CD4-positive, alpha-beta T cell treated with Interleukin-4 for 1 hour (primary cell): ENCODE measurements around the gene SELENOI.
"Not testable (repeated sequence)": the region's sequence is repeated elsewhere in the genome, so short reads cannot be mapped to it uniquely, and the experiment has no call there.

Source experiments
- DNase-seq, 2 donors: peaks; one replicate each; pipeline ENCODE4 v3.0.0-alpha.2; 2020 to 2022

SELENOI gene

DNA sequence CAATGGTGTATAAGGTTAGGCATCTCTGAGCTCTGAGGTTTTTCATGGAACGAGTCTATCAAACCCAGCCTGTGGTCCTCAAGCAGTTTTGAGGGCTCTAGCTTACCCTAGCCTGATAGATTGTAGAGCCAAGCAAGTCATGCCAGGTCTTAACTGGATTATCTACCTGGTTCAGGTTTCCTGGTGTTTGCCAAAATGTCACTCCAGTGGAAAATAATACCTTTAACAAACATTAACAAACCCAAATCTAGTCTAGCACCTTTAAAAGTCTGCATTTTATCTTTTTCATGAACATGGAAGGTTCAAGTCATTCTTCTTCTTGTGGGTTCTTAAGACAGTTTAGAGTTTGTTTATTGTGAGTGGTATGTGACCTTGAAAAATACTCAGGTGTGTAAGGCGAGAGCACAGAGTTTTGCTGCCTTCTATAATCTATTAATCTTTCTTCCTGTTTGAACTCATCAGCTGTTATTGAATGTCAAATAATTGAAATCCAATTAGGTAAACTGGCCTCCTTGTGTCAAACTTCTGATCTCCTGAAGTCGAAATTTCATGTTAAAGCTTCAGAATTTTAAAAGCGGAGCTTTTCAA lies 14.0 kb downstream of the SELENOI start:
- no peak for DNase-seq

DNA sequence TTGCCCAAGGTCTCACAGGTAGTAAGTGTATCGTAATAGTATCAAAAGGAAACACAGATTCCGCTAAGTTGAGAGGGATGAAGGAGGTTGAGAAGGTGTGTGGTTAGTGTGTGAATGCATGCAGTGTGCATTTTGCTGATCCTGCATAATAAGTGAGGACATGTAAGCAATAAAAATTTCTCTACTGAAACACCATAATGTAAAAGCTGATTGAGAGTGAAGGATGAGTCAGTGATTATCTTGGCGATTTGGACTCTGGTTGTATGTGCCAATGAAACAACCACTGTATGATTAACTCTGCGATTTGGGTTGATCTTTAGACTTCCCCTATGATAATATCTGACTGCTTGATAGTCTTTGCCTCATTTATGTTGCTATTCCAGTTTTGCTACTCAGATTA lies 17.4 kb downstream of the SELENOI start:
- no peak for DNase-seq

DNA sequence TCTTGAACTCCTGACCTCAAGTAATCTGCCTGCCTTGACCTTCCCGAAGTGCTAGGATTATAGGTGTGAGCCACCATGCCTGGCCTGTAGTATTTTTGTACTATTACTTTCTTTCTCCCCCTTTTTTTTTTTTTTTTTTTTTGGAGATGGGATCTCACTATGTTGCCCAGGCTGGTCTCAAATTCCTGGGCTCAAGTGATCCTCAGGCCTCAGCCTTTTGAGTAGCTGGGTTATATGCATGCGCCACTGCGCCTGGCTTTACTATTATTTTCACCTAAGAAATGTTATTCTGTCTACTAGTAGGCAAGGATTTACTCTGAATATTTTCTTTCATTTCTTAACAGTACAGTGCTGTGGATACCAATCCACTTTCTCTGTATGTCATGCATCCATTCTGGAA lies 18.0 kb downstream of the SELENOI start:
- no peak for DNase-seq

DNA sequence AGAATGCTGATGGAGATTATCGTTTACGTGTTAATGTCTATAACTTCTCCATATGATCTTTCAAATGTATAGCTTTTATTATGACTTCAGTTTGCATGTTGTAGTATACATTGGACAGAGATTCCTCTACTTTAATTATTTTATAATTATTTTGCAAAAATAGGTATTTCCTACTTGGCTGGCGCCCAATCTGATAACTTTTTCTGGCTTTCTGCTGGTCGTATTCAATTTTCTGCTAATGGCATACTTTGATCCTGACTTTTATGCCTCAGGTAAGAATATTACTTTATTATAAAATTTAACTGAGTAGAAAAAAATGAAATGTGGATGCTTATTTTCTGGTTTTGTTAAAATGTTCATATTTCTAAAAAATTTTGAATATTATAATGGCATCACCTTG lies 18.7 kb downstream of the SELENOI start:
- no peak for DNase-seq

DNA sequence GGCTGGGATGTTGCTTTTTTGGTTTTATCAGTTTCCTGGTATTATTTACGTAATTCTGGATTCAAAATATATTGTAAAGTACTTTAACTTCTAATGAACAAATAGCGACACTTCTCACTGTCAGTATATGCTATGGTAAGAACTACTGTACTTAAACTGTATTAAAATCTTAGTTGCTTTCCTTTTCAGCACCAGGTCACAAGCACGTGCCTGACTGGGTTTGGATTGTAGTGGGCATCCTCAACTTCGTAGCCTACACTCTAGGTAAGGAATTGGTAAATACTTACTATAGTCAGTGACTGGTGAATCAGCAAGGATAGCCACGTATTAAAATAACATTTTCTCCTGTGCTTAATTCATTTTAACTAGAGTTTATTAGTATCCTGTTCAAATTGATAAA lies 21.0 kb downstream of the SELENOI start:
- DNase-seq, result no peak

DNA sequence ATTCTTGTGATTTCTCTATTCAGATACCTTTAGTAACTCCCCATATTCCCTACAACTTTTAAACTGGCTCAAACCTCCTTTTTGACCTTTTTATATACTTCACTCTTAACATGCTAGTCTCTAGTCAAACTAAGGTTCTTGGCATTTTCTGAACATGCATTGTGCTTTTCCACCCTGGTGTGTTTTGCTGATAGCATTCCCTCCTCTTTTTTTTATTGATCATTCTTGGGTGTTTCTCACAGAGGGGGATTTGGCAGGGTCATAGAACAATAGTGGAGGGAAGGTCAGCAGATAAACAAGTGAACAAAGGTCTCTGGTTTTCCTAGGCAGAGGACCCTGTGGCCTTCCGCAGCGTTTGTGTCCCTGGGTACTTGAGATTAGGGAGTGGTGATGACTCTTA lies 23.7 kb downstream of the SELENOI start:
- DNase-seq, result not testable (repeated sequence)

DNA sequence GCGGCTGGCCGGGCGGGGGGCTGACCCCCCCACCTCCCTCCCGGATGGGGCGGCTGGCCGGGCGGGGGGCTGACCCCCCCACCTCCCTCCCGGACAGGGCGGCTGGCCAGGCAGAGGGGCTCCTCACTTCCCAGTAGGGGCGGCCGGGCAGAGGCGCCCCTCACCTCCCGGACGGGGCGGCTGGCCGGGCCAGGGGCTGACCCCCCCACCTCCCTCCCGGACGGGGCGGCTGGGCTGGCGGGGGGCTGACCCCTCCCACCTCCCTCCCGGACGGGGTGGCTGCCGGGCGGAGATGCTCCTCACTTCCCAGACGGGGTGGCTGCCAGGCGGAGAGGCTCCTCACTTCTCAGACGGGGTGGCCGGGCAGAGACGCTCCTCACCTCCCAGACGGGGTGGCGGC lies 25.0 kb downstream of the SELENOI start:
- not testable (repeated sequence) for DNase-seq

DNA sequence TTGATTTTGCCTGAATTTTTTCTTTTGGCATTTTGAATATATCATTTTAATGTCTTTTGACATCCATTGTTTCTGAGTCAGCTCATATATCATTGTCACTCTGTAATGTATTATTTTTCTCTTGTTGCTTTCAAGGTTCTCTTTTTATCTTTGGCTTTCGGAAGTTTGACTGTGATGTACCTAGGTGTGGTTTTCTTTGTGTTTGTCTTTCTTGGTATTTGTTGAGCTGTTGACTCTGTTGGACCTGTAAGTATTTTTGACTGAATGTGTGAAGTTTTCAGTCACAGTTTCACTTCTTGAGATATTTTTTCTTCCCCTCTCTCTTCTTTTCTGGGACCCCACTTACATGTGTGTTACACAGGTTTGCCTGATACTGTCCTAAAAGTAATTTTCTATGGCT lies 30.9 kb downstream of the SELENOI start:
- DNase-seq, result no peak

DNA sequence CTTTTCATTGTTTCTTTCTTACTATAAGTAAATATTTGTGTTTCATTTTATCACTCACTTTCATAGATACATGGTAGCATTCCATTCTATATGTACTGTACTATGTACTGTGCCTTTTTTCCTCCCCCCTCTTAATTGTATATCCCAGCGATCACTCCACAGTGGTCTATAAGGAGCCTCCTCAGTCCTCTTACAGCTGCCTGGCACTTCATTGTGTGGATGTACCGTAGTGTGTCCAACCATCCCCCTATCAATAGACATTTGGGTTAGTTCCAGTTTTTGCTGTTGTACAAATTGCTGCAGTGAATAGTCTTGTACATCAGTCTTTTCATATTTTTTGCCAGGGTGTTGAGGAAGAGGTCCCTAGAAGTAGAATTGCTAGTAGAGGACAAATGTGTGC lies 34.3 kb downstream of the SELENOI start:
- DNase-seq, result no peak

DNA sequence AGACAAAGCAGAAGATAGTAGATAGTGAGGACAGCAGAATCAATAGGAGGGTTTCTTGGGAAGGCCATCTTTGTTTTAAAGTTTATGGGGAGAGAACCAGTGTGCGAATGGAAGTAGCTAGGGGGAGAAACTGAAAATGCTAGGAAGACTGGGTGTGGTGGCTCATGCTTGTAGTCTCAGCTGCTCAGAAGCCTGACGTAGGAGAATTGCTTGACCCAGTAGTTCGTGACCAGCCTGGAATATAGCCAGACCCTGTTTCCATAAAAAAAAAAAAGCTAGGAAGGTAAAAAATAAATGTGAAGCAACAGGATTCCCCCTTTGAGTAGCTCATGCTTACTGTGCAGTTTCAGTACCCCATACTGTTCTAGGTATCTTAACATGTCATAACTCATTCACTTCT lies 36.6 kb downstream of the SELENOI start:
- no peak for DNase-seq

DNA sequence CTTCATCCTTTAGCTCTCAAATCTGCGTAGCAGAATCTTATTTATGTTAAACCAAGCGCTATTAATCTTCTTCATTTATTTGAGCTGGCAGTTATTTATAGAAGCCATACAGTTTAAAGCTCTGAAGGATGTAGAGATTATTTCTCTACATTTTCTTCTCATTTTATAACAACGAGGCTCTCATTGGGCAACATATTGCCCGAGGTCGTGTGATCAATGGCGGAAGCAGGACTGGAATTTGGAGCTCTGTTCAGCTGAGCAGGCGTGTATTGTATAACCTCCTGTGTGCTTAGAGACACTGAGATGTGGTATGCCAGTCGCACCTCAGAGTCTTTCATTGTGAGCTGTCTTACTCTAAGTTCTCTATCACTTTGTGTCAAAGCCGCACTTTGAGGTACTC lies 38.2 kb downstream of the SELENOI start:
- DNase-seq, result no peak

DNA sequence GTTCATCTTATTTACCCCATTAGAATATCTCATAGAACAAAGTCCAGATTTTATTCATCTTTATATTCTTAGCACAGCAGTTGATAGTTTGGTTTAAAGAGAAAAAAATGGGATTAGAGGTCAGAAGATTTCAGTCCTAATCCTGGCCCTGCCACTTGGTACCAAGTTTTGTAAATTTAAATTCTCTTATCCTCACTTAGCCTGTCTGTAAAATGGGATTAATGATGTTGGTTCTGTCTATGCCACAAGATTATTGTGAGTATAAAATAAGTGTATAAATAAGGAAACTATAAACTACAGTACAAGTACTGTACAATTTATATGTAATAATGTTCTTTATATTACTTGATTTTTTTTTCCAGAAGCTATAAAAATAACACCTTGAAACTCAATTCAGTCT lies 38.7 kb downstream of the SELENOI start:
- DNase-seq, result no peak

DNA sequence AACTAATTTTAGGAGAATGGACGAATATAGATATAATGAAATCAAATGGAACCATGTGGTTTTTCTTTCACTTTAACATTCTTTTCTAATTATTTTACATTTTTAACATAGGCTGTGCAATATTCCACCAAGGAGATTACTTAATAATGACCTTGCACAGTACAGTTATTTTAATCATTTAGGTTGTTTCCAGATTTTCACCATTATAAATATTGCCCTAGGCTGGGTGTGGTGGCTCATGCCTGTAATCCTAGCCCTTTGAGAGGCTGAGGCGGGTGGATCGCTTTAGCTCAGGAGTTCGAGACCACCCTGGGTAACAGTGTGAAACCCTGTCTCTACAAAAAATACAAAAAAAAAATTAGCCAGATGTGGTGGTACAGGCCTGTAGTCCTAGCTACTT lies 41.2 kb downstream of the SELENOI start:
- DNase-seq, result no peak

DNA sequence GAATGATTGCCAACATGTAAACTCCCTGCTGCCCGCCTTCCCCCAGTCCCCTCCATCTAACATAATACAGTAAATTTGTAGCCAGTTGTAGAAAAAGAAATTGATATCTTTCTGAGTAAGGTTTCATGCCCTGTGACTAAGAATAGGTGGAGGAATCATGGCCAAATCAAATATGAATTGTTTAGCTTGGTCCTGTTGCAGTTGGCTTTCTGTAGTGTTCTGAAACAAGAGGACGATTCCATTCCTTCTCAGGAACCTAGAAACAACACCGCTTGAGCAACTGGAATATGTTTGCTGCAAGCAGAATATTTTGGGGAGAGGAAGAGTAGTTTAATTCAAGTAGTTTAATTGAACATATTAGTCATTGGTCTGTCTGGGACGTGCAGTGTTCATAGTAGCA lies 48.8 kb downstream of the SELENOI start:
- DNase-seq, result no peak

DNA sequence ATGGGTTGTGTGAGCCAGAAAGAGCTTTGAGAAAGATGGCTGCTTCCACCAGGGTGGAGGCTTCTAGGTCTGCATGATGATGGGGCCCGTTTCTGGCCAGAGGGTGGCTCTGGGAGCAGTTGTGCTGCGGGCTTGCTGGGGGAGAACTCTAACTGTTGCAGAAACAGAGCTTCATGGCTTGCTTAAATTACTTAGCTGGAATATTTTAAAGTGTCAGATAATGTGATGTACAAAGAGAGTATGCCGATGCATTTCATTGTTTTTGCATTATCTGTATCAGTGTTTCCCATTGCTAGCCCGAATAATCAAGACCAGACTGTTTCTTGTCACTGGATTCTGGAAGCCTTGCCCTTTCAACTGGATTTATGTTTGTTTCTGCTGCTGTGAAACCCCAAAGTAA lies 49.5 kb downstream of the SELENOI start:
- DNase-seq, result no peak

DNA sequence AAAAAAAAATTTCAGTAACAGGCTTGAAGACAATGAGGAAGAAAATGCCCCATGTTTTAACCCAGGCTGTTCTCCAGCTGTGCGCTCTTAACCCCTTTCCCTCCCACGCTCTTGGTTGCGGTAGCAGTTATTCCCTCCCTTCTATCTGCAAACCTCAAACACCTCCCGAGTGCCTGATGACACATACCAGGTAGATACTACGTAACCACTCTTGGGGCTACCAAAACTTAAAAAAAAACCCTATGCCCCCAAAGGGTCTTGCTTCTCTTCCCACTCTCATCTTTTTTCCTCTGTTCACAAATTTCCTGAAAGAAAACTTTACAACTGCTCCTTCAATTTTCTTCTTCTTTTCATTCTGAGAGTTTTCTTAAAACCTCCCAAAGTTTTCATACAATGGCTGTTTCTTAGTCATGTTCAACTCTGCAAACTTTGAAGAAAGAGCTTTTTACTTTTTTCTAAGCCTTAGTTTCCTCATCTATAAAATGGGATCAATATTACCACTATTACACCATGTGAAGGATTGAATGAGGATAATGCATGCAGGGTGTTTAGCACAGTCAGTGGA lies 50.9 kb downstream of the SELENOI start:
- DNase-seq, result no peak

DNA sequence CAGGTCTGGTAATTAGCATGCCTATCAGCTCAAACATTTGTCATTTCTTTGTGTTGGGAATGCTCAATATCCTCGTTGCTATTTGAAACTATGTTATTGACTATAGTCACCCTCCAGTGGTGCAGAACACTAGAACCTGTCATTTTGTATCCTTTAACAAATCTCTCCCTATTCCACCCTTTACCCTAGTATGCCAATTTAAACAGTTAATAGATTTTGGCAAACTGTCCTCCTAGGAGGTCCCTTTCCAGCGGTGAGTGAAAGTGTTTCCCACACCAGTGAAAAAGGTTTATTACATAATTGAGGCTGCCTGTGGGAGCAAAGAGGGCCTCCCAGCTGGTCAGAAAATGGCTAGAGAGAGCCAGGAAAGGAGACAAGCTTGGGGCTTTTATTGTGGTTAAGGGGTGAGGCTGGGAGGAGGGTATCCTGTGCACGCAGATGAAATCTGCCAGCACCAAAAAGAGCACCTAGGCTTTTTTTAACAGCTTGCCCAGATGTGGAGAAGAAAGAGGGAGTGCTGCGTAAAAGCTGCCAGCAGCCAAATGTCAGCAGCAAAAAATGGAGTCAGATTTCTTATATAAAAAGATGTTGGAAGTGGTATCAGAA lies 53.9 kb downstream of the SELENOI start:
- DNase-seq, result no peak

DNA sequence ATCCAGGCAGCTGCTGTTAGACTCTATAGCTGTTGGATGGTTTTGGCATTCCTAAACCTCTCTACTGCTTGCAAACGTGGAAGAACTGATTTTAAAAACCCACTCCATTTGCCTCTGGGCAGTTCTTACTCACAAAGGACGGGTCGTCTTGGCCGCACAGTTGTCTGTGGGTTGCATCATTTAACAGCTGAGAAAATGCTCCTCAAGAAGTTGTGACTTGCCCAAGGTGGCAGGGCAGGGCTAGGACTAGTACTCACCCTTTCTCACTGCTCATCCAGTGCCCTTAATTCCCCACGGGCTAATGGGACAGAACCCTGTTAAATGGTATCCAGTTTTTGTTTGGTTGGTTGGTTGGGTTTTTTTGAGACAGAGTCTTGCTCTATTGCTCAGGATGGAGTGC lies 54.8 kb downstream of the SELENOI start:
- DNase-seq, result no peak

DNA sequence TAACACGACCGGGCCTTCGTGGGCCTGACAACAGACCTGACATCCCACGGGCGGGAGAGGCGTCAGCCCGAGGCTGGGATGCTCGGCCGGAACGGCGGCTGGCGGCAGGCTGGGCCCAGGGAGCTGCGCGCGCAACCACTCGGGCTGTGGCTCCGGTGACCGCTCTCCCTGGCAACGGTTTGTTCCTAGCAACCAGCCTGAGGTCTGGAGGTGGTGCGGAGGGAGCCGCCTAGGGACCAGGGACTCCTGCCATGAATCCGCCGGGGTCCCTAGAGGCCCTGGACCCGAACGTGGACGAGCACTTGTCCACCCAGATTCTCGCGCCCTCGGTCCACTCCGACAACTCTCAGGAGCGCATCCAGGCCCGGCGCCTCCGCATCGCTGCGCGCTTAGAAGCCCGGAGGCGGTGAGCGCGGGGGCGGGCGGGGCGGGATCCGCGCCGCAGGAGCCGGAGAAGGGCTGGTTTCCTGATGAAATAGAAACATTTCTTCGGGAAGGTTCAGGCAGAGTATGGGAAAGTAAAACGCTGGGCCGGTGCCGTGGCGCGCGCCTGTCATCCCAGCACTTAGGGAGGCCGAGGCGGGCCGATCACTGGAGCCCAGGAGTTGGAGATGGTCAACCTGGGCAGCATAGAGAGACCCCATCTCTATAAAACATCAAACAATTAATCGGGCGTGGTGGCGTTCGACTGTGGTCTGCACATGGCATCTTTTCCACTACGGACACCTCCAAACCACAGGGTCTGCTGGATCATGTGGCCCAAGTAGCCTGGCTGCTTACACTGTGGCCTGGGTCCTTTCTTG lies 56.0 kb downstream of the SELENOI start, which contains the start of gene DRC1:
TSS of gene DRC1 (plus strand) at position 182 of the 803 bp plus-strand sequence. CDS start at position 252, 70 bp downstream.
- DNase-seq, result peak in 1 of 2 donors; percentile 25

DNA sequence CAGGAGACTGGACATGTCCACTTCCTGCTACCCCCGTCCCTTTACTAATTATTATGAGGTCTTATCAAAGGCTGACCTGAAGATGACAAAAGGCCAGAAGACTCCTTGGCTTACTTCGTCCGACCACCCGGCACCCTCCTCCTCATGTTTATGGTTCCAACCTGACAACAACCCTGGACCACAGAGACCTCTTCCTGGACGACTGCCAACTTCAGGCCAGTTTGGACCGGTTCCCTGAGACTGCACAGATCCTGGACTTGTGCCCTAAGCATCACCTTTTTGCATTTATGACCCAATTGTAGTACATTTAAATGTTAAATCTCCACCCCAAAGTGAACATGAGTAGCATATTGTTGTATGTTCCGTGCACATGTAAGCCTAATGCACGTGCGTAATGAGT lies 61.6 kb downstream of the SELENOI start:
- no peak for DNase-seq

DNA sequence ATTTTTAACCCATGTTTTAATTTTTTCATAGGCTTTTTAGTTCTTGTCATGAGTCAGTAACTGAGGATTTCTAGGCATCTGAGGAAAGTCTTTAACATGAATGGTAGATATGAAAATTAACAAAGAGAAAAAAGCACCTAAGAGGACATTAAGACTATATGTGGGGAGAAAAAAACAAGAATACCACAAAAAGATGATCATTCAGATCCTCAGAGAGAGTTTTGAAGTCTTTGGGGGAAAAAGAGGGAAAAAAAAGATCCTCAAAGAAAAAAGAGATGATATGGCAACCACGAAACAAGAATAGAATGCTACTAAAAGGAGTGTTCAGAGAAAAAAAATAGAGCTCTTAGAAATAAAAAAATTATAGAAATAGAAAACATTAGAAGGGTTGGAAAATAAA lies 63.8 kb downstream of the SELENOI start:
- no peak for DNase-seq

DNA sequence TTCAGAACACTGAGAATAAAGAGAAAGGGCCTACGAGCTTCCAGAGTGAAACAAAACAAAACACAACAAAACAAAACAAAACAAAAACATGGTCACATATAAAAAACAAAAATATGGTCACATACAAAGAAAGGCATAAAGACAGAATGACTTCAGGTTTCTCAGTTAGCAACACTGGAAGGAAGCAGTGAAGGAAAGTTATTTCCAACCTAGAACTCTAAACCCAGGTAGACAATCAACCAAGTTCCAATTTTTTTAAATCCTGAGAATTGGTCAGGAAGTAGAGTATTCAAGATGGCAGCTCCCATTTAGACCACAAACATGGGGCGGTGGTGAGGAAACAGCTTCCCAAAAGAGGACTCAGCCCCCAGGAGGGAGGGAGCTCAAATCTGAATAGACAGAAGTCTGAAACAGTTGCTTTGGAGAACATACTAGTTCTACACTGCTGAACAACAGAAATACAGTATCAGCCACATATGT lies 64.9 kb downstream of the SELENOI start:
- no peak for DNase-seq

DNA sequence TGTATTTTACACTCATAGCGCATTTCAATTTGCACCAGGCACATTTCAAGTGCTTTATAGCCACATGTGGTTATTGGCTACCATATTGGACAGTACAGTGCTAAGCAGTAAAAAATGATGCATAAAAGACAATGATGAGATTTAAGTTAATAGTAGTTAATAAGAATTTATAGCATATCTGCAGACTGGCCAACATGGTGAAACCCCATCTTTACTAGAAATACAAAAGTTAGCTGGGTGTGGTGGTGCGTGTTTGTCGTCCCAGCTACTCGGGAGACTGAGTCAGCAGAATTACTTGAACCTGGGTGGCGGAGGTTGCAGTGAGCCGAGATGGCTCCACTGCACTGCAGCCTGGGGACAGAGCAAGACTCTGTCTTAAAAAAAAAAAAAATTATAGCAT lies 65.5 kb downstream of the SELENOI start:
- no peak for DNase-seq
